Measurements from ENCODE around the gene PRSS36. TPM values are rescaled to one million over a fixed set of nuclear protein-coding genes. Genes with fewer than 3 reads are reported as not detected.

Gene PRSS36
- total and polyA plus RNA-seq, 4 donors, result 0.09 to 2.1 (median 0.62) TPM

DNA sequence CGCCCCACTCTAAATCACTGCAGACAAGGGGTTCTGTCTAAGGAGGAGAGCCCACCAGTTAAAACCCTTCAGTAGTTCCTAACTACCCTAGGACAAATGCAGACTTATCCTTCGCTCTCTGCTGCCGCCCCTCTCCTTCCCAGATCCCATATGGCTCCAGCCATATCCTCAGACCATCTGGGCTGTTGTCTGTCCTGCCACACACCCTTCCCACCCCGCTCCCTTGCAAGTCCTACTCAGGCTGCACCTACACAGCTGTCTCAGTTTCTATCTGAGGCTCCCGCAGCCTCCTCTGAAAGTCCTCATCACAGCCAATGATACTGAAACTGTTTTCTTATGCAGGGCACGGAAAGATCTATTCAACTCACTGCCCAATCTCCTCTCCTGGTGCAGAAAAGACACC is 42.4 kb downstream of the PRSS36 start:
- no peak for TF ChIP-seq NR2F2 (IDR thresholded peaks at IDR 0.05)
- TF ChIP-seq EGR1 (IDR thresholded peaks at IDR 0.05; ENCODE audit: low read depth in 2 of 2), result no peak
- TF ChIP-seq, protein P1, sequence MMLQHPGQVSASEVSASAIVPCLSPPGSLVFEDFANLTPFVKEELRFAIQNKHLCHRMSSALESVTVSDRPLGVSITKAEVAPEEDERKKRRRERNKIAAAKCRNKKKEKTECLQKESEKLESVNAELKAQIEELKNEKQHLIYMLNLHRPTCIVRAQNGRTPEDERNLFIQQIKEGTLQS (IDR thresholded peaks at IDR 0.05), result no peak
- no peak for TF ChIP-seq GABPA (IDR thresholded peaks at IDR 0.05 in 1 of 2, conservative IDR thresholded peaks at IDR 0.05 in 1 of 2)
- TF ChIP-seq, protein P2, sequence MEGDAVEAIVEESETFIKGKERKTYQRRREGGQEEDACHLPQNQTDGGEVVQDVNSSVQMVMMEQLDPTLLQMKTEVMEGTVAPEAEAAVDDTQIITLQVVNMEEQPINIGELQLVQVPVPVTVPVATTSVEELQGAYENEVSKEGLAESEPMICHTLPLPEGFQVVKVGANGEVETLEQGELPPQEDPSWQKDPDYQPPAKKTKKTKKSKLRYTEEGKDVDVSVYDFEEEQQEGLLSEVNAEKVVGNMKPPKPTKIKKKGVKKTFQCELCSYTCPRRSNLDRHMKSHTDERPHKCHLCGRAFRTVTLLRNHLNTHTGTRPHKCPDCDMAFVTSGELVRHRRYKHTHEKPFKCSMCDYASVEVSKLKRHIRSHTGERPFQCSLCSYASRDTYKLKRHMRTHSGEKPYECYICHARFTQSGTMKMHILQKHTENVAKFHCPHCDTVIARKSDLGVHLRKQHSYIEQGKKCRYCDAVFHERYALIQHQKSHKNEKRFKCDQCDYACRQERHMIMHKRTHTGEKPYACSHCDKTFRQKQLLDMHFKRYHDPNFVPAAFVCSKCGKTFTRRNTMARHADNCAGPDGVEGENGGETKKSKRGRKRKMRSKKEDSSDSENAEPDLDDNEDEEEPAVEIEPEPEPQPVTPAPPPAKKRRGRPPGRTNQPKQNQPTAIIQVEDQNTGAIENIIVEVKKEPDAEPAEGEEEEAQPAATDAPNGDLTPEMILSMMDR (IDR thresholded peaks at IDR 0.05; ENCODE audit: low read depth, low read length, missing input control), result no peak
- TF ChIP-seq TAF1 (conservative IDR thresholded peaks at IDR 0.05), result no peak
- TF ChIP-seq HNF4G (IDR thresholded peaks at IDR 0.05), result no peak
- TF ChIP-seq RXRA (IDR thresholded peaks at IDR 0.05), result no peak
- TF ChIP-seq HNF4A (conservative IDR thresholded peaks at IDR 0.05), result no peak
- TF ChIP-seq, protein P3, sequence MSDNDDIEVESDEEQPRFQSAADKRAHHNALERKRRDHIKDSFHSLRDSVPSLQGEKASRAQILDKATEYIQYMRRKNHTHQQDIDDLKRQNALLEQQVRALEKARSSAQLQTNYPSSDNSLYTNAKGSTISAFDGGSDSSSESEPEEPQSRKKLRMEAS (IDR thresholded peaks at IDR 0.05), result no peak
- Histone ChIP-seq H3K4me1 (ENCODE audit: control insufficient read depth in 4 of 4, insufficient read depth in 4 of 4, low read length in 3 of 4) (peaks cover 5 to 40% (median 26%) of the 10 kb centered on the region in 4 donors), H3K27me3 (ENCODE audit: control insufficient read depth in 4 of 4, insufficient read depth in 4 of 4, low read length in 3 of 4) (no peaks in the 10 kb centered on the region), H3K9me3 (ENCODE audit: control insufficient read depth in 4 of 4, low read length in 3 of 4) (no peaks in the 10 kb centered on the region), H3K9ac (ENCODE audit: low read depth in 1 of 2, low read length in 2 of 2) (no peak overlapping the region), H3K27ac (ENCODE audit: low read depth in 1 of 2, low read length in 2 of 2) (peak overlapping the region; percentile 86 to 96), H3K4me3 (ENCODE audit: low read depth in 1 of 3, low read length in 3 of 3) (no peak overlapping the region), H3K36me3 (ENCODE audit: control insufficient read depth in 4 of 4, insufficient read depth in 3 of 4, low read depth in 1 of 4, low read length in 3 of 4) (peaks cover 0 to 10% (median 6%) of the 10 kb centered on the region in 4 donors)
- DNase-seq (ENCODE audit: low spot score), result no peak
- WGBS, result 94% methylated on average over 6 of the region's 6 CpGs

DNA sequence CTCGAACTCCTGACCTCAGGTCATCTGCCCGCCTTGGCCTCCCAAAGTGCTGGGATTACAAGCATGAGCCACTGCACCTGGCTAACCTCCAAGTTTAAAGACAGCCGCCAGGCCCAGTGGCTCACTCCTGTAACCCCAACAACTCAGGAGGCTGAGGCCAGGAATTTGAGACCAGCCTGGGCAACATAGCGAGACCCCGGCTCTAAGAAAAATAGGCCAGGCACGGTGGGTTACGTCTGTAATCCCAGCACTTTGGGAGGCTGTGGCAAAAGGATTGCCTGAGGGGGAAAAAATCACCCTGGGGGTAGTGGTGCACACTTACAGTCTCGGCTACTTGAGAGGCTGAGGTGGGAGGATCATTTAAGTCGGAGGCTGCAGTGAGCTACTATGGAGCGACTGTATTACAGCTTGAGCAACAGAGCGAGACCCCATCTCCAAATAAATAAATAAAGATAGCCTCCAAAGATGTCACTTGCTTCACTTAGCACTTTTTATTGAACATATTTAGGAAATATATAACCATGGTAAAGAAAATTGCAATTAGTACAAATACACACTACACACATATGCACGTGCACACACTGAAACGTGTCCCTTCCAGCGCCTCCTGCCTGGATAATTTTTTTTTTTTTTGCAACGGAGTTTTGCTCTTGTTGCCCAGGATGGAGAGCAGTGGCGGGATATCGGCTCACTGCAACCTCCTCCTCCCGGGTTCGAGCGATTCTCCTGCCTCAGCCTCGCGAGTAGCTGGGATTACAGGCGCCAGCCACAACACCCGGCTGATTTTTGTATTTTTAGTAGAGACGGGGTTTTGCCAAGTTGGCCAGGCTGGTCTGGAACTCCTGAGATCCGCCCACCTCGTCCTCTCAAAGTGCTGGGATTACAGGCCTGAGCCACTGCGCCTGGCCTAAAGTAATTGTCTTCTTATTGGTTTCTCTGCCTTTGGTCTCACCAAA is 43.1 kb downstream of the PRSS36 start:
- H3K9ac ChIP-seq (ENCODE audit: low read depth in 1 of 2, low read length in 2 of 2), result no peak overlapping the region
- DNase-seq (ENCODE audit: low spot score), result no peak
- no peaks in the 10 kb centered on the region for H3K27me3 ChIP-seq (ENCODE audit: control insufficient read depth in 4 of 4, insufficient read depth in 4 of 4, low read length in 3 of 4)
- peaks cover 0 to 8% (median 2%) of the 10 kb centered on the region in 4 donors for H3K36me3 ChIP-seq (ENCODE audit: control insufficient read depth in 4 of 4, insufficient read depth in 3 of 4, low read depth in 1 of 4, low read length in 3 of 4)
- peaks cover 0 to 33% (median 20%) of the 10 kb centered on the region in 4 donors for H3K4me1 ChIP-seq (ENCODE audit: control insufficient read depth in 4 of 4, insufficient read depth in 4 of 4, low read length in 3 of 4)
- TF ChIP-seq JUND (IDR thresholded peaks at IDR 0.05) (no peak), EGR1 (IDR thresholded peaks at IDR 0.05; ENCODE audit: low read depth in 2 of 2) (no peak), NR2F2 (IDR thresholded peaks at IDR 0.05) (no peak), TAF1 (conservative IDR thresholded peaks at IDR 0.05) (no peak), RXRA (IDR thresholded peaks at IDR 0.05) (no peak), FOXA2 (IDR thresholded peaks at IDR 0.05) (no peak), RAD21 (IDR thresholded peaks at IDR 0.05) (no peak), HNF4A (conservative IDR thresholded peaks at IDR 0.05) (no peak), HNF4G (IDR thresholded peaks at IDR 0.05) (no peak)
- TF ChIP-seq, protein P1 (IDR thresholded peaks at IDR 0.05), result no peak
- TF ChIP-seq, protein P4, sequence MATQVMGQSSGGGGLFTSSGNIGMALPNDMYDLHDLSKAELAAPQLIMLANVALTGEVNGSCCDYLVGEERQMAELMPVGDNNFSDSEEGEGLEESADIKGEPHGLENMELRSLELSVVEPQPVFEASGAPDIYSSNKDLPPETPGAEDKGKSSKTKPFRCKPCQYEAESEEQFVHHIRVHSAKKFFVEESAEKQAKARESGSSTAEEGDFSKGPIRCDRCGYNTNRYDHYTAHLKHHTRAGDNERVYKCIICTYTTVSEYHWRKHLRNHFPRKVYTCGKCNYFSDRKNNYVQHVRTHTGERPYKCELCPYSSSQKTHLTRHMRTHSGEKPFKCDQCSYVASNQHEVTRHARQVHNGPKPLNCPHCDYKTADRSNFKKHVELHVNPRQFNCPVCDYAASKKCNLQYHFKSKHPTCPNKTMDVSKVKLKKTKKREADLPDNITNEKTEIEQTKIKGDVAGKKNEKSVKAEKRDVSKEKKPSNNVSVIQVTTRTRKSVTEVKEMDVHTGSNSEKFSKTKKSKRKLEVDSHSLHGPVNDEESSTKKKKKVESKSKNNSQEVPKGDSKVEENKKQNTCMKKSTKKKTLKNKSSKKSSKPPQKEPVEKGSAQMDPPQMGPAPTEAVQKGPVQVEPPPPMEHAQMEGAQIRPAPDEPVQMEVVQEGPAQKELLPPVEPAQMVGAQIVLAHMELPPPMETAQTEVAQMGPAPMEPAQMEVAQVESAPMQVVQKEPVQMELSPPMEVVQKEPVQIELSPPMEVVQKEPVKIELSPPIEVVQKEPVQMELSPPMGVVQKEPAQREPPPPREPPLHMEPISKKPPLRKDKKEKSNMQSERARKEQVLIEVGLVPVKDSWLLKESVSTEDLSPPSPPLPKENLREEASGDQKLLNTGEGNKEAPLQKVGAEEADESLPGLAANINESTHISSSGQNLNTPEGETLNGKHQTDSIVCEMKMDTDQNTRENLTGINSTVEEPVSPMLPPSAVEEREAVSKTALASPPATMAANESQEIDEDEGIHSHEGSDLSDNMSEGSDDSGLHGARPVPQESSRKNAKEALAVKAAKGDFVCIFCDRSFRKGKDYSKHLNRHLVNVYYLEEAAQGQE (IDR thresholded peaks at IDR 0.05), result no peak
- TF ChIP-seq, protein P2 (IDR thresholded peaks at IDR 0.05; ENCODE audit: low read depth, low read length, missing input control), result no peak
- TF ChIP-seq, protein P3 (IDR thresholded peaks at IDR 0.05), result no peak
- TF ChIP-seq, protein P5, sequence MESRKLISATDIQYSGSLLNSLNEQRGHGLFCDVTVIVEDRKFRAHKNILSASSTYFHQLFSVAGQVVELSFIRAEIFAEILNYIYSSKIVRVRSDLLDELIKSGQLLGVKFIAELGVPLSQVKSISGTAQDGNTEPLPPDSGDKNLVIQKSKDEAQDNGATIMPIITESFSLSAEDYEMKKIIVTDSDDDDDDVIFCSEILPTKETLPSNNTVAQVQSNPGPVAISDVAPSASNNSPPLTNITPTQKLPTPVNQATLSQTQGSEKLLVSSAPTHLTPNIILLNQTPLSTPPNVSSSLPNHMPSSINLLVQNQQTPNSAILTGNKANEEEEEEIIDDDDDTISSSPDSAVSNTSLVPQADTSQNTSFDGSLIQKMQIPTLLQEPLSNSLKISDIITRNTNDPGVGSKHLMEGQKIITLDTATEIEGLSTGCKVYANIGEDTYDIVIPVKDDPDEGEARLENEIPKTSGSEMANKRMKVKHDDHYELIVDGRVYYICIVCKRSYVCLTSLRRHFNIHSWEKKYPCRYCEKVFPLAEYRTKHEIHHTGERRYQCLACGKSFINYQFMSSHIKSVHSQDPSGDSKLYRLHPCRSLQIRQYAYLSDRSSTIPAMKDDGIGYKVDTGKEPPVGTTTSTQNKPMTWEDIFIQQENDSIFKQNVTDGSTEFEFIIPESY (IDR thresholded peaks at IDR 0.05), result no peak
- 83% methylated on average over 28 of the region's 28 CpGs for WGBS
- no peak overlapping the region for H3K4me3 ChIP-seq (ENCODE audit: low read depth in 1 of 3, low read length in 3 of 3)
- no peaks in the 10 kb centered on the region for H3K9me3 ChIP-seq (ENCODE audit: control insufficient read depth in 4 of 4, low read length in 3 of 4)
- H3K27ac ChIP-seq (ENCODE audit: low read depth in 1 of 2, low read length in 2 of 2), result peak overlapping the region; percentile 86 to 96

Measured in liver (tissue), 9 donors.